SIG-M5 (cell line): ENCODE data around the gene CFB.
A peak's percentile ranks its signal among the peaks of the same experiment; 100 is the strongest.
"Not testable (repeated sequence)": the region's sequence is repeated elsewhere in the genome, so short reads cannot be mapped to it uniquely, and the experiment has no call there.

Source experiments
- DNase-seq: peaks from one replicate; lab custom pipeline; 2025; lab: John Stamatoyannopoulos, UW

Gene CFB

DNA sequence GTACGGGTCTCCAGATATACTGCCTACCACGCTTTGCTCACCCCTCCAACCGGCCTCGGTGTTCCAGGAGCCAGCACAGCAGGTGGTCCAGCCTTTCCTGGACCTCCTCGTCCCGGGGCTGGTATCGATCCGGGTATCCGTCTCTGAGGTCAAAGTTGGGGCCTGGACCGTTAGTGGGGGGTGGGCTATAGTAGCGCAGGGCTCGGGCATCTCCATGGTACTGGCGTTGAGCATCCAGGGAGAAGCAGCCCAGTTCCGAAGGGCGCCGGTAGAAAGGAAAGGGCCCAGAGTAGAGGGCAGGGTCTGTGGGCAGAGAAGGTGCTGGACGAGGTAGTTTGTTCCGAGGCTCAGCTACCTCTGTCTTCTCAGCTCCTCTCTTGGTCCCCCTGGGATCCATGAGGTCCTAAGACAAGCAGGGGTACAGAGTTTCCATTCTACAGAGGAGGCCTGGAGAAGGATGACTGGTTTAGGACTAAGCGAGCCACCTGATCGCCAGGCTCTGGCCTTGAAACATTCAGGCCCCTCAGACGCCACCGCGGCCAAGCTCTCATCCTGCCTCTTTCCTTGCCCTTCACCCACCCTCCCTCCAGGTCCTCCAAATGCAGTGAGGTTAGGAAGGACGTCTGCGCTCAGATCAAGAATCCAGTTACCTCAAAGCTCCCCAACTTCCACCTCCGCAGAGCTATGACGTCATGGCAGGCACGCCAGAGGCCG is 25.5 kb downstream of the CFB start:
- no peak for DNase-seq

DNA sequence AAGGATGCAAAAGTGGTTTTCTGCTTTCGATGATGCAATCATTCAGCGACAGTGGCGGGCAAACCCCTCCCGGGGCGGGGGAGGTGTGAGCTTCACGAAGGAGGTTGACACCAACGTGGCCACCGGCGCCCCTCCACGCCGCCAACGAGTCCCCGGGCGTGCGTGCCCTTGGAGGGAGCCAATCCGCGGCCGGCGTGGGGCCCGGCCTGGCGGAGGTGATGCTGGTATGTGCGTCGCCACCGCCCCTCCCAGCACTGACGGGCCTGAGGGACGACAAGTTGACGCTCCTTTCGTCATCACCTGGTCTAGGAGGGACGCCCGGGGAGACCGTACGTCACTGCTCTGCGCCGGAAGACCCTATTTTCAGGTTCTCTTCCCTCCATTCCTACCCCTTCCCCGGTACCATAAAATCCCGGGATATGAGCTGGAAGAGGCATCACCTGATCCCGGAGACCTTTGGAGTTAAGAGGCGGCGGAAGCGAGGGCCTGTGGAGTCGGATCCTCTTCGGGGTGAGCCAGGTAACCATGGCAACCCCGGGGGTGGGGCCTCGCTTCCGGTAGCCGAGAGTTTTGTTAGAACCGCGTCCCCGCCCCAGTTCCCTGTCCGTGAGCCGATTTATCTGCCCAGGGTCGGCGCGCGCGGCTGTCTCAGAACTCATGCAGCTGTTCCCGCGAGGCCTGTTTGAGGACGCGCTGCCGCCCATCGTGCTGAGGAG is 26.3 kb downstream of the CFB start, which contains the start of gene DXO:
Gene DXO, minus strand, starts transcription at position 146 of the 716 bp plus-strand sequence. CDS start 463 bp downstream, outside the sequence.
- DNase-seq: peak; percentile 85

DNA sequence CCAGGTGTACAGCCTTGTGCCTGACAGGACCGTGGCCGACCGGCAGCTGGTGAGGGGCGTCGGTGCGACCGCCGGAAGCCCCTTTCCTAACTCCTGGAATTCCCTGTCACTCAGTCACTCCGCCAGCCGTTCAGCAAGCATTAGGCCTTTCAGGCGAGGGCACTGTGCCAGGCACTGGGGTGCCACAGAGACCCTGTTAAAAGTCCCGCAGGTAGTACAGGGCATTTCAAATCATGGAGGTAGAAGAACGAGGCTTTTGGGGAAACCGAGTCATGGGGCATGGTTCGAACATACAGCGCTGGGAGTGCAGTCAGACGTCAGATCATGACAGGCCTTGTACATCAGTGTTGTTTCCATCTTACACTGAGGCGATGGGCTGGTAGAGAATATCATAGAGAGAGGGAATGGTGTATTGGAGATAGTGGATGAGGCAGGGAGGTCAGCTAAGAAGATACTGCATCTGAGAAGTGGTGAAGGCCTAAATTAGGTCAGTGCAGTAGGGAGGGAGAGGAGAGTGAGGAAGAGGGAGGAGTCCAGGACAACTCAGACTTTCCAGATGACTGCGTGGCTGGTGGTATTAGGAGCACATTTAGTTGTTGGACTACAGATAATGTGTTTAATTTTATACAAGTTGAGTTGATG is 26.9 kb downstream of the CFB start:
- no peak for DNase-seq

DNA sequence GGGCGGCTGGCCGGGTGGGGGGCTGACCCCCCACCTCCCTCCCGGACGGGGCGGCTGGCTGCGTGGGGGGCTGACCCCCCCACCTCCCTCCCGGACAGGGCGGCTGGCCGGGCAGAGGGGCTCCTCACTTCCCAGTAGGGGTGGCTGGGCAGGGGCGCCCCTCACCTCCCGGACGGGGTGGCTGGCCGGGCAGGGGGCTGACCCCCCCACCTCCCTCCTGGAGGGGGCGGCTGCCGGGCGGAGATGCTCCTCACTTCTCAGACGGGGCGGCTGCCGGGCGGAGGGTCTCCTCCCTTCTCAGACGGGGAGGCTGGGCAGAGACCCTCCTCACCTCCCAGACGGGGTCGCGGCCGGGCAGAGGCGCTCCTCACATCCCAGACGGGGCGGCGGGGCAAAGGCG is 30.2 kb downstream of the CFB start:
- not testable (repeated sequence) for DNase-seq

DNA sequence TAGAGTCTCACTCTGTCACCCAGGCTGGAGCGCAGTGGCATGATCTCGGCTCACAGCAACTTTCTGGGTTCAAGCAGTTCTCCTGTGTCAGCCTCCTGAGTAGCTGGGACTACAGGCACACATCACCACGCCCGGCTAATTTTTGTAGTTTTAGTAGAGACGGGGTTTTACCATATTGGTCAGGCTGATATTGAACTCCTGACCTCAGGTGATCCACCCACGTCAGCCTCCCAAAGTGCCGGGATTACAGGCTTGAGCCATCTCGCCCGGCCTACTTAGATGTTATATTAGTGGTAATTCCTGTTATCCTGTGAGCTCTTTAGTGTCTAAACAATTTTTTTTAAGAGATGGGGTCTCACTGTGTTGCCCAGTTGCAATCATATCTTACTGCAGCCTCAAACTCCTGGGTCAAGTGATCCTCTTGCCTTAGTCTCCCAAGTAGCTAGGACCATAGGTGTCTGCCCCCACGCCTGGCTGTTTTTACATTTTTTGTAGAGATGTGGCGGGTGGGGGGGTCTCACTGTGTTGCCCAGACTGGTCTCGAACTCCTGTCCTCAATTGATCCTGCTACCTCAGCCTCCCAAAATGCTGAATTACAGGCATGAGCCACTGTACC is 32.0 kb downstream of the CFB start:
- DNase-seq: no peak

DNA sequence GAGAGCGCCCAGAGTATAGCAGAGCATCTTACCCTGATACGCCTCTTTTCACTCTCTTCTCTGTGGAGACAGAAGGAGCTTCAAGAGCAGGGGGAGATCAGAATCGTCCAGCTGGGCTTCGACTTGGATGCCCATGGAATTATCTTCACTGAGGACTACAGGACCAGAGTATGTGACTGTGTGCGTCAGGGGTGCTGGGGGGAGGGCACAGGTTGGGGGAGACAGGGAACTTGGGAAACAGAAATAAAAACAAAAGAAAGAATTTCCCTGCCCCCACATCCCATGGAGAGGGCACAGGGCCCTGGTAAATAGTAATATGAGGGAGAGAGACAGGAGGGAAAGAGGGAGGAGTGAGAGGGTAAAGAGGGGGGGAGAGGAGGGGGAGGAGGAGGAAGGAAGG is 32.9 kb downstream of the CFB start:
- no peak for DNase-seq

DNA sequence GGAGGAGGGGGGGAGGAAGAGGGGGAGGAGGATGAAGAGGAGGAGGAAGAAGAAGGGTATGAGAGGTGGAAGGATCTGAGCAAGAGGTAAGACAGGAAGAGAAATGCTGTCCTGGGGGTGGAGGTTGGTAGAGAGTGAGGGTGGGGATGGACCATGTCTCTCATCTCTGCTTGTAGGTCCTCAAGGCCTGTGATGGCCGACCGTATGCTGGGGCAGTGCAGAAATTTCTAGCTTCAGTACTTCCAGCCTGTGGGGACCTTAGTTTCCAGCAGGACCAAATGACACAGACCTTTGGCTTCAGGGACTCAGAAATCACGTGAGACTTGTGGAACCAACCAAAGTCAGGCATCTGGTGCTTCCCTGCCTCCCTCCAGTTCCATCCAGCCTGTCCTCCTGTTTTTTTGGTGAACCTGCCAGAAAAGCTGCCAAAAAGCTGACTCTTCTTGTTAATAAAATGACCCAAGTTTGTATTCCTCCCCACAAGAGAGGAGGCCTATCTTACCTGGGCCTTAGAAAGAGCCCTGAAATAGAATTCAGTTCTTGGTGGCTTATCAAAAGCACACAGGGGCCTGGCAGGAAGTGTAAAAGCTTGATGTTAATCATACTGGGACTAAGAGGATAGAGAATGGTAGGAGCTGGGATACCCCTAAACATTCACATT is 33.5 kb downstream of the CFB start:
- DNase-seq: no peak

DNA sequence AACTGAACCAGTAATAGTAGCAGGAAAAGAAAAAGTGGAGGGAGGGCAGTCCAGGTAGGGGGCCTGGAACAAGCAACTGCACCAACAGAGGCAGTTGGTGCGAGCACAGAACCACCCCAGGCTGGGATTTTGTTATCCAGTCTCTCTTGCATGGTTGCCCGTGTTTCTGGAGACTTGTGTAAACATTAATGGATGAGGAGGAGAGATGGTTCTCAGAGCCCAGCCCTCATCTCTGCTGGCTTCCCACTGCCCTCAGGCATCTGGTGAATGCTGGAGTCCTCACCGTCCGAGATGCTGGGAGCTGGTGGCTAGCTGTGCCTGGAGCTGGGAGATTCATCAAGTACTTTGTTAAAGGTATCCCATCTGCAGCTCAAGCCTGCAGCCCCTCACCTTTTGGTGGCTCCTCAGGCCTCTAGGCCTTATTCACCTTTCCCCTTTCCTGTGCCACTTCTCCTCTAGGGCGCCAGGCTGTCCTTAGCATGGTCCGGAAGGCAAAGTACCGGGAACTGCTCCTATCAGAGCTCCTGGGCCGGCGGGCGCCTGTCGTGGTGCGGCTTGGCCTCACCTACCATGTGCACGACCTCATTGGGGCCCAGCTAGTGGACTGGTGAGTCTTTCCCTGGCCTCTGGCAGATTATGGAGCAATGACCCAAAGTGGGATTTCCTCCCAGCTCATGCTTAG is 34.4 kb downstream of the CFB start:
- DNase-seq: not testable (repeated sequence)

DNA sequence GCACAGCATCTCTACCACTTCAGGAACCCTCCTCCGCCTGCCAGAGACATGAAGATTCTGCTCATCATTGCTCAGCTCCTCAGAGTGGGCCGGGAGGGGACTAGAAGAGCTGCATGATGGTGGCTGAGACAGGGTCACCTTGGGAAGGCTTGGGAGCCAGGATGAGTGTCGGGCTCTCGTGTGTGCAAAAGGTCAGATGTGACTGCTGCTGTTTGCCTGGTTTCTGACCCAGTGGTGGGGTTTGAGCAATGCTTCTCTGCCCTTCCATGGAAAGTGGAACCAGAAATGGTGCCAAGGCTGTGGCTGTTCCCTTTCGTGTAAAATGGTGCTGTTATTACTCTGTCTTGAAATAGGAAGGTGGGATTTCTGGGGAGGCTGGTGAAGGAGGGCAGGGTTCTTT is 35.1 kb downstream of the CFB start:
- not testable (repeated sequence) for DNase-seq

DNA sequence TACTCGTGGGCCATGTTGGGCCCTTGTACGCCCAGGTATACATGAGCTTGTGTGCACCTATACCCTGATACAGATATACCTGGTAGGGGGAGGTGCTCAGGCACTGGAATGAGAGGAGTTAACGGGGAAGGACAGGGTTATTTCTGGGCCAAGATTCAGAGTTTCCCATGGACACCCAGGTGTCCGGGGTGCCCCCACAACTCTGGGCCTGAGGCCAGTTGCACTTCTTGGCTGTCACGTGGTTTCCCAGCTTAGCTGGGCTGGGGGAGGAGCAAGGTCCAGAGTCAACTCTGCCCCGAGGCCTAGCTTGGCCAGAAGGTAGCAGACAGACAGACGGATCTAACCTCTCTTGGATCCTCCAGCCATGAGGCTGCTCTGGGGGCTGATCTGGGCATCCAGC is 35.8 kb downstream of the CFB start, which contains the start of gene C4A:
Gene C4A, plus strand, starts transcription at position 314 of the 400 bp plus-strand sequence. Its CDS starts 51 bp downstream, at position 365.
- not testable (repeated sequence) for DNase-seq

DNA sequence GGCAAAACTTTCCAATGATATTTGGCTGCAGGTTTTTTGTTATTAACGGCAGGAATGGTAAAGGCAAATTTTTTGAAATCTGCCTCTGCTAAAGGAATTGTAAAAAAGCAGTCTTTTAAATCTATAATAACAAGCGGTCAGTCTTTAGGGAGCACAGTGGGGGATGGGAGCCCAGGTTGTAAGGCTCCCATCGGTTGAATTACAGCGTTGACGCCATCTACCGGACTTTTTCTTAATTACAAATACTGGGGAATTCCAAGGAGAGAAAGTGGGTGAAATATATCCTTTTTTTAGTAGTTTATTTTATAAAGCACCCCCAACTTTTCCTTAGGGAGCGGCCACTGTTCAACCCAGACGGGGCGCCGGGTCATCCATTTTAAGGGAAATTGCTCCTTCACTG is 43.5 kb downstream of the CFB start:
- not testable (repeated sequence) for DNase-seq

DNA sequence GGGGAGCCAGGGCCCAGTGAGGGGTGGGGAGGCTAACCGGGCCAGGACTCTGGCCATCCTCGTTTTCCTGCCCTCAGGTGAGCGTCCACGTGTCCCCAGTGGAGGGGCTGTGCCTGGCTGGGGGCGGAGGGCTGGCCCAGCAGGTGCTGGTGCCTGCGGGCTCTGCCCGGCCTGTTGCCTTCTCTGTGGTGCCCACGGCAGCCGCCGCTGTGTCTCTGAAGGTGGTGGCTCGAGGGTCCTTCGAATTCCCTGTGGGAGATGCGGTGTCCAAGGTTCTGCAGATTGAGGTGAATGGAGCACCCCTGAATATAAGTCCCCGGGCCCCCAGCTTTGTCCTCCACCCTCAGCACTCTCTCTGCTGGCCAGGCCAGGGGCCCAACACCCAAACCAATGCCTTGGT is 48.5 kb downstream of the CFB start:
- DNase-seq: not testable (repeated sequence)

DNA sequence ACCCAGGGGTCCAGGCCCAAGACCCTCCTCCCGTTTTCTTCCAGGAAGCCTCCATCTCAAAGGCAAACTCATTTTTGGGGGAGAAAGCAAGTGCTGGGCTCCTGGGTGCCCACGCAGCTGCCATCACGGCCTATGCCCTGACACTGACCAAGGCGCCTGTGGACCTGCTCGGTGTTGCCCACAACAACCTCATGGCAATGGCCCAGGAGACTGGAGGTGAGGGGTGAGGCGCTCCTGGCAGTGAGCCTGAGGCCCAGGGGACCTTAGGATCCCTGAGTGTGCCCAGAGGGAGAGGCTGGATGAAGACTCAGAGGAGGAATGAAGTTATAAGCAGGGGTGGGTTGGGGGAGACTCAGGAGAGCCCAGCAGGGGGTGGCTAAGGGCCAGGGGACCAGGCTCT is 50.5 kb downstream of the CFB start:
- DNase-seq: not testable (repeated sequence)
